LoVo (cell line): ENCODE measurements around the gene DRC7.
"Not testable (repeated sequence)": the region's sequence is repeated elsewhere in the genome, so short reads cannot be mapped to it uniquely, and the experiment has no call there.

Experiments used
- DNase-seq: peaks from one replicate; pipeline ENCODE4 v3.0.0-alpha.2; 2016; ENCODE audit warnings: low spot score

The DRC7 gene

DNA sequence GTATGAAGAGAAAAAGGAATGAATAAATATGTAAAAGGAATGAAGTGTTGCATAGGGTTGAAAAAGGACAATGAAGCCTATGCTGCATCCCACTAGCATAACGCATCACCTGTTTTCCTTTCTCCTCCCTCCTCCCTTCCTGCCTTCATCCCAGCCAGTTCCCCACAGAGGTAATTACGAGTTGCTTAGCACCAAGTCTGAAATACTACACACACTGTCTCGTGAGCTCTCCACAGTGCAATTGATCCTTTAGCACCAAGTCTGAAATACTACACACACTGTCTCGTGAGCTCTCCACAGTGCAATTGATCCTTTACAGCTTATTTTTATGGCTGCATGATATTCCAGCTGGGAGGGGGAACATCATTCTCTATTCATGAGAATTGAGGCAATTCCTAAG is 1.1 kb upstream of the DRC7 start:
- no peak for DNase-seq

- no peak for DNase-seq
Observed at GRCh38 chr16:57694231-57694724, 328 bp upstream of the DRC7 start.

- DNase-seq = no peak
Observed at GRCh38 chr16:57695680-57696069, 1.1 kb downstream of the DRC7 start.

DNA sequence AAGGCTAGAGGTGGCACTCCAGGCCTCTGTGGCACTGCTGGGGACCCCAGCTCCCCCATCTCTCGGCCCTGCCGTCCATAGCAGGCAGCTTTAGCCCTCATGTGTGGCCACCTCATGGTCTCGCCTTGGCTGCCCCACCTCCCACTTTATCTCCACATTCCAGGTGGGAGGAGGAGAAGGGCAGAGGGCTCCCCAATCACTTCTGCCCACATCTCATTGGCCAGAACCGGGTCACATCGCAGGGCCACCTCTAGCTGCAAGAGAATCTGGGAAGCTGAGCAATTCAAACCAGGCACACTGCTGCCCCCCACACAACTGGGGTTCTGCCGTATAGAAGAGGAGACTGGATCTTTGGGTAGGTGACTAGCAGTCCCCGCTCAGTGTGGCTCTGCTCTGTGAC is 1.6 kb downstream of the DRC7 start:
- no peak for DNase-seq

GRCh38 chr16:57697896-57698537 is 3.4 kb downstream of the DRC7 start:
- DNase-seq = no peak

DNA sequence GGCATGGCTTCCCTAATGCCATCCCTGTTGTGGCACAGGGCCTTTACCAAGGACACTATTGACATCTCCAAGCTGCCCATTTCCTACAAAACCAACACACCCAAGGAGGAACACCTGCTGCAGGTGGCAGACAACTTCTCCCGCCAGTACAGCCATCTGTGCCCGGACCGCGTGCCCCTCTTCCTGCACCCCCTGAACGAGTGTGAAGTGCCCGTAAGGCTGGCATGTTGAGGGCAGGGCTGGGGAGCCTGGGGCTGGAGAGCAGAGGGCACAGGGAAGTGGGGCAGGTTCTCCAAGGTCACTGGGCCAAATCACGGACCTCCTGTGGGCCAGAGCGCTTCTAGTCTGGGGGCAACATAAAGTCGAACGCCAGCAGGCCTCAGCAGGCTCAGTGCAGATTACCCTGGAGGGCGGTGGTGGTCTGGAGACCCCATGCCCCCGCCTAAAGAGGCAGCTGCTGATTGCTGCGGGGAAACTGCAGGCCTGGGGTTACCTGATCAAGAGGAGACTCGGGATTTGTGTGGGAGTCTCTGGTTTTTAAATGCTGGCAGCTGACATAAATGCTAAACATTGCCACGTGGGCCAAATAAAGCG is 4.3 kb downstream of the DRC7 start:
- DNase-seq = no peak

- no peak for DNase-seq
Observed at GRCh38 chr16:57699481-57699880, 4.9 kb downstream of the DRC7 start.

GRCh38 chr16:57699899-57700298 is 5.3 kb downstream of the DRC7 start:
- DNase-seq = no peak

DNA sequence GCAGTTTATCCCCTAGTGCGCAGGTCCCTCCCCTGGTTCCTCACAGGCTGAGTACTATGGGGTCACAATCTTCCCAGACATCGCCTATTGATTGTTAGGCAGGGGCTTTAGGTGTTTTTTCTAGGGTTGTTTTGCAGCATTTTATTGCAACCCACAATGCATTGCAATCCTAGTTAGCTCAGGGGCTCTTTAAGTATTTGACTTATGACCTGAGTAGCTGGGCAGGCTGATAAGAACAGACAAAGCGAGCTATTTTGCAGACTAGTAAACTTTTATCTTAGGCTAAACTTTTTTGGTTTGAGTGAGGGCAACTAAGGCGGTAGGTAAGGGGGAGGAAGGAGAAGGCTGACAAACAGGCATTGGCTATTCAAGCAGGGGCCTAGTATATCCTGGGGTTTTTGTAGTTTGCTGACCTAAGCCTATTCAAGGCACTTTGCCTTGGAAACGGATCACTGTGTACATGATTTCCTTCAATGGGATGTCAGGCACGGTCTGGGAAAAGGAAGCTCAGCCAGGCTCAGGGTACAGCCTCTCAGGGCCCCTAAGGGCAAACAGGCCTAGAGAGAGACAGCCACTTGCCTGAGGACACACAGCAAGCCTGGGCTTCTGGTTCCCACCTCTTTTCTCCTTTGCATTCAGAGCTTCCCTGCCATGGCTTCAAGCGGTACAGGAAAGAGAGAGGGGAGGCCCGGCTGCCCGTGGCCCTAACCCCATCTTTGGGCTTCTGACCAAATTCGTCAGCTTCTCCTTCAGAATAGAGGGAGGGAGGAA is 6.4 kb downstream of the DRC7 start:
- no peak for DNase-seq

- no peak for DNase-seq
Observed at GRCh38 chr16:57701759-57702371, 7.3 kb downstream of the DRC7 start.

- no peak for DNase-seq
Observed at GRCh38 chr16:57703416-57704010, 8.9 kb downstream of the DRC7 start.

DNA sequence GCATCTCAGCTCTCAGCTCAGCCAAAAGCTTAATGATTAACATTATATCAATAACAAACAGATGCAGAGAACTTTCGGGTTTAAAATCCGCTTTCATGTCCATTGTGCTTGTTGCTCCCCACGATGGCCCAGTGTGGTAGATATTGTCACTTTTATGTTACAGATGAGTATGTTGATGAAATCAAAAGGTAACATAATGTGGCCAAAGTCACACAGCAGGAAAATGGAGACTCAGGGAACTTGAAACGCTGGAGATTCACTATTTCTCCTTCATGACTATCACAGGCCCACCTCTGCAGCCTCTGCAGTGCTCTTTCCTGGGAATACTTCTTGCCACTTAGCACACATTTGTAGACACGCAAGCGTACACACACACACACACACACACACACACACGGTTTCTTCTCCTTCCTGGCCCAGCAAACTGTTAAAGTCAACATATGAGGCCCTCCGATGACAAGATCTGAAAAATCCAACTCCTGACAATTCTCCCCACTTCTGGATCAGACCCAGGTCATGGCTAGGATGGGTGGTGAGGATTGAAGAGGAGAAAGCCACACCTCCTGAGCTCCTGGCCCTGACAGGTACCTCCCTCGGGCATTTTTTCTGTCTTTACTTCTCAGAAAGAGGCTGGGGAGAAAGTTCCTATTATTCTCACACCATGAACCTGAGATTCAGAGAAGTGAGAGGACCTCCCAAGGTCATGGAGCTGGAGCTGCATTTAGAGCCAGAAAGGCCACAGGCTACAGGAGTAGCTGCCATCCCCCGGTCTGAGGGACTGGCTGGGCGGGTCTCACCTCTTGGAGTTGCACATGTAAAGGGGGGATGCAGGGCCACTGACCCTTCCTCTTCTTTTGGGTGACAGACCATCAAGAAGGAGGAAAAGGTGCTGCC is 9.7 kb downstream of the DRC7 start:
- no peak for DNase-seq

DNA sequence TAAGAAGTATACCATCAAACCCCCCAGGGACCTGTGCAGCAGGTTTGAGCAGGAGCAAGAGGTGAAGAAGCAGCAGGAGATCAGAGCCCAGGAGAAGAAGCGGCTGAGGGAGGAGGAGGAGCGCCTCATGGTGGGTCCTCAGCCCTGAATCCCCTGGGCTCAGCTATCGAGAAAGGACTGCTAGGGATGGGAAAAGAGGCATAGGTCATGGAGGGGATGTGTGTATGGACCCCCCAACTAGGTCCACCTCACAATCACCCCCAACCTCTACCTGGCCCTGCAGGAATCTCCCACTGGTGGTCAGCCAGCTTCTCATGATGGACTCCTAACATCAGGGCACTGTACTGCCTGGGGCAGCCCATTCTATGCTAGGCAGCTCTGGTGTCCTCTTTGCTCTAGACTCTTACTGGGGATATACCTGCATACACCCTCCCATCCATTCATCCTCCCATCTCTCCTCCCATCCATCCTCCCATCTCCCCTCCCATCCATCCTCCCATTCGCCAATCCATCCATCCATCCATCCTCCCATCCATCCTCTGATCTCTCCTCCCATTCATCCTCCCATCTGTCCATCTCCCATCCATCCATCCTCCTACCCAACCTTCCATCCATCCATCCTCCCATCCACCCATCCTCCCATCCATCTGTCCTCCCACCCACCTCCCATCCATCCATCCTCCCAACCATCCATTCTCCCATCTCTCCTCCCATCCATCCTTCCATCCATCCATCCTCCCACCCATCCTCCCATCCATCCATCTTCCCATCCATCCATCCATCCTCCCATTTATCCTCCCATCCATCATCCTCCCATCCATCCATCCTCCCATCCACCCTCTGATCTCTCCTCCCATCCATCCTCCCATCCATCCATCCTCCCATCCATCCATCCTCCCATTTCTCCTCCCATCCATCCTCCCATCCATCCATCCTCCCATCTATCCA is 10.6 kb downstream of the DRC7 start:
- DNase-seq = no peak

DNA sequence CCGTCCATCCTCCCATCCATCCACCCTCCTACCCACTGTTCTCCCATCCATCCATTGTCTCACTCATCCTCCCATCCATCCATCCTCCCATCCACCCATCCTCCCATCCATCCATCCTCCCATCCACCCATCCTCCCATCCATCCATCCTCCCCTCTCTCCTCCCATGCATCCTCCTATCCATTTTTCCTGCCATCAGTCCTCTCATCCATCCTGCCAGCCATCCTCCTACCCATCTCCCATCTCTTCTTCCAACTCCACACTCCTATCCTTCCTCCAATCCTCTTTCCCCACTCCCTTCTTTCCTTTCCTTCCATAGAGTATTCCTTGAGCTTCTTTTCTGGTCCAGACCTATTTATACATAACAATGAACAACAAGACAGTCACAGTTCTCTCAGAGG is 12.1 kb downstream of the DRC7 start:
- no peak for DNase-seq

DNA sequence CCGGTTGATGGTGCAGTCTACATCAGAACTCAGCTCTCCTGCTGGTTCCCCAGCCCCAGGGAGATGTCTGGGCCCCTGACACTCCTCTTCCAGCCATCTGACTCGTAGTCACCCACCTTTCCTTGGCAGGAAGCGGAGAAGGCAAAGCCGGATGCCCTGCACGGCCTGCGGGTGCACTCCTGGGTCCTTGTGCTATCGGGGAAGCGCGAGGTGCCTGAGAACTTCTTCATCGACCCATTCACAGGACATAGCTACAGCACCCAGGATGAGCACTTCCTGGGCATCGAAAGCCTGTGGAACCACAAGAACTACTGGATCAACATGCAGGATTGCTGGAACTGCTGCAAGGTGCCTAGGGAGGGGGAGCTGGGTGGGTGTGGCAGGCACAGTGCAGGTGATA is 12.7 kb downstream of the DRC7 start:
- DNase-seq = no peak

- DNase-seq = no peak
Observed at GRCh38 chr16:57708168-57708567, 13.6 kb downstream of the DRC7 start.

GRCh38 chr16:57709663-57710062 is 15.1 kb downstream of the DRC7 start:
- no peak for DNase-seq

DNA sequence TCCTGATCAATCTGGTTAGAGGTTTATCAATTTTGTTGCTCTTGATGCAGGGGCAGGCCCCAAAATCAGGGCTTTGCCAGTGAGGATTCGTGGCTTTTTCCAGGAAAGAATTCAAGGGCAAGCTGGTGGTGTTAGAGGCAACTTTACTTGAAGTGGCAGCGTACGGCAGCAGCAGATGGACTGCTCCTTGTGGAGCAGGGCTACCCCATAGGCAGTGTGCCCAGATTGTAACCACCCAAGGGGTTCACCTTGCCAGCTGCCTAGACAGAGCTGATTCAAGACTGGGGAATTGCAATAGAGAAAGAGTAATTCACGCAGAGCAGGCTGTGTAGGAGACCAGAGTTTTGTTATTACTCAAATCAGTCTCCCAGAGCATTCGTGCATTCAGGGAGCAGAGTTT is 16.7 kb downstream of the DRC7 start:
- DNase-seq = no peak

DNA sequence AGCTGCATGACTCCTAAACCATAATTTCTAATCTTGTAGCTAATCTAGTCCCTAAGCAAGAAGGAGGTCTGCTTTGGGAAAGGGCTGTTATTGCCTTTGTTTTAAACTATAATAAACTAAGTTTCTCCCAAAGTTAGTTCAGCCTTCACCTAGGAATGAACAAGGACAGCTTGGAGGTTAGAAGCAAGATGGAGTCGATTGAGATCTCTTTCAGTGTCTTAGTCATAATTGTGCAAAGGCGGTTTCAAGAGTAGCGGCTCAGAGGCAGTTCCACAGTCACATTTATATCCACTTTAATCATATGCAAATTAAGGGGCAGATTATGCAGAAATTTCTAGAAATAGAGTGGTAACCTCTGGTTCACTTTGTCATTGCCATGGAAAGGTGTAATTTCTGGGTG is 17.4 kb downstream of the DRC7 start:
- DNase-seq = no peak

DNA sequence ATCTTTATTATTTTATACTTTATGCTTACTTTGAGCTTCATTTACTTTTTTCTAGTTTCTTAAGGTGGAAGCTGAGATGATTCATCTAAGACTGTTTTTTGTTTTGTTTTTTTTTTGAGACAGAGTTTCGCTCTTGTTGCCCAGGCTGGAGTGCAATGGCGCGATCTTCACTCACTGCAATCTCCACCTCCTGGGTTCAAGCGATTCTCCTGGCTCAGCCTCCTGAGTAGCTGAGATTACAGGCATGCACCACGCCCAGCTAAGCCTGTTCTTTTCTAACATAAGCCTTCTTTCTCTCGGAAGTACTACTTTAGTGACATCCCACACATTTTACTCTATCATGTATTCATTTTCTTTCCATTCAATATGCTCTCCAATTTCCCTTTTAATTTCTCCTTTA is 18.0 kb downstream of the DRC7 start:
- not testable (repeated sequence) for DNase-seq
